ENCODE measurements around the gene MUC22.

GRCh38 chr6:30981942-30982772 lies 28.1 kb upstream of the MUC22 start:
- no peak for TF ChIP-seq FOXJ3 (CRISPR knock-in tag; IDR thresholded peaks at IDR 0.05; ENCODE audit: borderline replicate concordance)
- TF ChIP-seq CTCF (IDR thresholded peaks at IDR 0.05), result no peak
- TF ChIP-seq ELF4 (CRISPR knock-in tag; IDR thresholded peaks at IDR 0.05; ENCODE audit: low read depth), result no peak
- no peak for TF ChIP-seq NR2C2 (CRISPR knock-in tag; IDR thresholded peaks at IDR 0.05)
- no peak for TF ChIP-seq ZNF281 (CRISPR knock-in tag; IDR thresholded peaks at IDR 0.05)
- TF ChIP-seq USF2 (CRISPR knock-in tag; IDR thresholded peaks at IDR 0.05), result no peak
- TF ChIP-seq SP1 (CRISPR knock-in tag; conservative IDR thresholded peaks at IDR 0.05), result peak; percentile 45; the same call in 1 of the 2 replicates
- no peak for TF ChIP-seq ZNF121 (CRISPR knock-in tag; IDR thresholded peaks at IDR 0.05)
